ENCODE measurements around the gene ADA. TPM values are rescaled to one million over a fixed set of nuclear protein-coding genes. Genes with fewer than 3 reads are reported as not detected.

The ADA gene
- polyA plus RNA-seq, 1 of the 3 experiments (the other 2 are of a cell fraction), result 25.7 TPM

- ChIA-PET POLR2A (no interaction called here), CTCF (interaction anchor here (3.8 kb wide), 1 partner anchor 9 kb away, joined by 26 read pairs; no protein-coding TSS in a partner anchor)
- no peaks in the 10 kb centered on the region for H3K9me2 ChIP-seq
- TF ChIP-seq YY1 (IDR thresholded peaks at IDR 0.05; ENCODE audit: low read depth) (no peak), ELF1 (IDR thresholded peaks at IDR 0.05) (no peak), CTCF (IDR thresholded peaks at IDR 0.05) (no peak), MAX (IDR thresholded peaks at IDR 0.05; ENCODE audit: low read depth) (no peak), USF2 (IDR thresholded peaks at IDR 0.05; ENCODE audit: borderline replicate concordance, low read depth, low read length) (no peak), EZH2phosphoT487 (IDR thresholded peaks at IDR 0.05; ENCODE audit: borderline replicate concordance, low read depth) (no peak), SIN3A (IDR thresholded peaks at IDR 0.05; ENCODE audit: borderline replicate concordance, low read depth, low read length) (no peak), PBX3 (IDR thresholded peaks at IDR 0.05) (no peak), MEF2A (IDR thresholded peaks at IDR 0.05; ENCODE audit: borderline replicate concordance, low read depth) (no peak), CHD2 (IDR thresholded peaks at IDR 0.05; ENCODE audit: low read length, partially characterized antibody) (no peak), FOXM1 (IDR thresholded peaks at IDR 0.05; ENCODE audit: low read depth) (no peak), GABPA (IDR thresholded peaks at IDR 0.05; ENCODE audit: low read depth) (no peak)
- H2AFZ ChIP-seq (ENCODE audit: low read depth), result no peak overlapping the region
- no peaks in the 10 kb centered on the region for H3K36me3 ChIP-seq (replicated peaks in 1 of 2; ENCODE audit: control insufficient read depth in 1 of 2, insufficient read depth in 2 of 2, low read length in 1 of 2)
- H3K9ac ChIP-seq, result no peak overlapping the region
- H3K27ac ChIP-seq (ENCODE audit: low read depth in 2 of 2, low read length in 1 of 2), result peak overlapping the region; percentile 83 to 84
- H3K27me3 ChIP-seq (ENCODE audit: insufficient read depth), result no peaks in the 10 kb centered on the region
- 93% methylated on average over 11 of the region's 11 CpGs for WGBS (ENCODE audit: low lambda C conversion rate)
- no peaks in the 10 kb centered on the region for H4K20me1 ChIP-seq (ENCODE audit: insufficient read depth)
- peak overlapping the region; percentile 56 for H3K4me2 ChIP-seq
- peaks cover 22% of the 10 kb centered on the region; the same call in 1 of the 2 replicates for H3K79me2 ChIP-seq (ENCODE audit: insufficient read depth)
- H3K4me1 ChIP-seq (ENCODE audit: control insufficient read depth in 1 of 2, insufficient read depth in 2 of 2, low read depth in 1 of 2, low read length in 1 of 2), result peaks cover 13 to 46% of the 10 kb centered on the region in 2 experiments
- H3K9me3 ChIP-seq, result no peaks in the 10 kb centered on the region
- peaks cover 13% of the 10 kb centered on the region for H3F3A ChIP-seq (replicated peaks; ENCODE audit: insufficient read depth)
- no peak for DNase-seq
- H3K4me3 ChIP-seq (ENCODE audit: low read depth in 2 of 2, low read length in 1 of 2), result no peak overlapping the region
Observed at GRCh38 chr20:44600758-44601201, 50.7 kb downstream of the ADA start.

GRCh38 chr20:44600301-44600700, 51.2 kb downstream of the ADA start:
- no peaks in the 10 kb centered on the region for H3K27me3 ChIP-seq (ENCODE audit: insufficient read depth)
- no peaks in the 10 kb centered on the region for H3K9me2 ChIP-seq
- no peaks in the 10 kb centered on the region for H3K9me3 ChIP-seq
- H3K9ac ChIP-seq, result no peak overlapping the region
- H3K79me2 ChIP-seq (ENCODE audit: insufficient read depth), result peaks cover 22% of the 10 kb centered on the region; the same call in 1 of the 2 replicates
- H3K4me2 ChIP-seq, result peak overlapping the region; percentile 56
- no peak for DNase-seq
- ChIA-PET CTCF (interaction anchor here (1.2 to 3.8 kb wide), 2 partner anchors 9 to 79 kb away, joined by 3 to 26 read pairs; partner anchors contain the start of gene SERINC3), POLR2A (no interaction called here)
- peaks cover 13 to 46% of the 10 kb centered on the region in 2 experiments for H3K4me1 ChIP-seq (ENCODE audit: control insufficient read depth in 1 of 2, insufficient read depth in 2 of 2, low read depth in 1 of 2, low read length in 1 of 2)
- 87% methylated on average over 4 of the region's 4 CpGs for WGBS (ENCODE audit: low lambda C conversion rate)
- no peaks in the 10 kb centered on the region for H3K36me3 ChIP-seq (replicated peaks in 1 of 2; ENCODE audit: control insufficient read depth in 1 of 2, insufficient read depth in 2 of 2, low read length in 1 of 2)
- H3F3A ChIP-seq (replicated peaks; ENCODE audit: insufficient read depth), result peaks cover 13% of the 10 kb centered on the region
- no peak overlapping the region for H3K4me3 ChIP-seq (ENCODE audit: low read depth in 2 of 2, low read length in 1 of 2)
- H3K27ac ChIP-seq (ENCODE audit: low read depth in 2 of 2, low read length in 1 of 2), result peak overlapping the region; percentile 31 to 84; a peak in 2 of 4 replicates
- H4K20me1 ChIP-seq (ENCODE audit: insufficient read depth), result no peaks in the 10 kb centered on the region
- no peak overlapping the region for H2AFZ ChIP-seq (ENCODE audit: low read depth)
- TF ChIP-seq TEAD4 (IDR thresholded peaks at IDR 0.05; ENCODE audit: borderline replicate concordance, insufficient read depth) (no peak), USF1 (IDR thresholded peaks at IDR 0.05; ENCODE audit: borderline replicate concordance, low read depth) (no peak), FOXM1 (IDR thresholded peaks at IDR 0.05; ENCODE audit: low read depth) (no peak), REST (IDR thresholded peaks at IDR 0.05; ENCODE audit: low read depth, low read length) (no peak), ELF1 (IDR thresholded peaks at IDR 0.05) (no peak), MEF2A (IDR thresholded peaks at IDR 0.05; ENCODE audit: borderline replicate concordance, low read depth) (no peak), NFIC (IDR thresholded peaks at IDR 0.05; ENCODE audit: borderline replicate concordance) (no peak)

All from SK-N-SH (cell line).